GM12874 (cell line): ENCODE measurements around the gene SYNE3.

Source experiments
- CTCF ChIP-seq: IDR thresholded peaks from 2 replicates; pipeline ENCODE4 v1.5.1; 2011; ENCODE audit warnings: low read depth, mild to moderate bottlenecking, control low read depth, low read length, moderate library complexity; ENCODE audit not compliant: insufficient read depth

Gene SYNE3

DNA sequence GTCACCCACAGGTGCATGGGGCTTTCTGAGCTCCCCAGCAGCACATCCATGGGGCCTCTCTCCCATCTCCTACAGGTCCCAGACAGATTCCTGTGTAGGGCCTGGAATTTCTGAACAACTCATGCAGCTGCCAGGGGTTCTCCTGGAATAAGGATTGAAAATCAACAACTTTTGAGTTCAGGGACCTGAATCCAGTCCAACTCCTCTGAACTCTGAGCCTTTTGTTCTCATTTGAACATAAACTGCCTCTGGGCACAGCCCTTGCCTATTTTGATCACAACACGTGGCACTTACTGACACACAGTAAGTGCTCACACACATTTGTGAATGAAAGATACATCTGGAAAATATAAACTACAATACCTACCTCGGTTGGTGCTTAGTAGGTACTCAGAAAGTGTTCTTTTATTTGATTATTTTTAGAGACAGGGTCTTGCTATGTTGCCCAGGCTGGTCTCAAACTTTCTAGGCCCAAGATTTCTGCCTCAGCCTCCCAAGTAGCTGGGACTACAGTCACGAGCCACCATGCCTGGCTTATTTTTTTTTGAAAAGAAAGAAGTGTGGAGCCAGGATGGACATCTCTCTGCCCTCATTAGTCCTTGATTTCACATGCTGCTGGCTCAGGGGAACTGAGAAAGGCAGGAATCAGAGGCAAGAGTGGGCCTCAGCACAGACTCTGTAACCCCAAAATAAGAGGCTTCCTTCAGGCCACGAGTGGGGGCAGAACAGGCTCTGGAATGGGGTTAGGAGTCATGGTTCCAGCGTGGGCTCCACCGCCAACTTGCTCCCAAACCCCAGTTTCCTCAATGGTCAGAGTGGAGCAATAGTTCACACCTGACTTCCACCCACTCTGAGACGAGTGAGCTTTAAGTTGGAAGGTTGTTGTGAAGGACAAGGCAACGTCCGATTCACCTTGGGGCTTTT lies 27.0 kb downstream of the SYNE3 start:
- no peak for TF ChIP-seq CTCF

DNA sequence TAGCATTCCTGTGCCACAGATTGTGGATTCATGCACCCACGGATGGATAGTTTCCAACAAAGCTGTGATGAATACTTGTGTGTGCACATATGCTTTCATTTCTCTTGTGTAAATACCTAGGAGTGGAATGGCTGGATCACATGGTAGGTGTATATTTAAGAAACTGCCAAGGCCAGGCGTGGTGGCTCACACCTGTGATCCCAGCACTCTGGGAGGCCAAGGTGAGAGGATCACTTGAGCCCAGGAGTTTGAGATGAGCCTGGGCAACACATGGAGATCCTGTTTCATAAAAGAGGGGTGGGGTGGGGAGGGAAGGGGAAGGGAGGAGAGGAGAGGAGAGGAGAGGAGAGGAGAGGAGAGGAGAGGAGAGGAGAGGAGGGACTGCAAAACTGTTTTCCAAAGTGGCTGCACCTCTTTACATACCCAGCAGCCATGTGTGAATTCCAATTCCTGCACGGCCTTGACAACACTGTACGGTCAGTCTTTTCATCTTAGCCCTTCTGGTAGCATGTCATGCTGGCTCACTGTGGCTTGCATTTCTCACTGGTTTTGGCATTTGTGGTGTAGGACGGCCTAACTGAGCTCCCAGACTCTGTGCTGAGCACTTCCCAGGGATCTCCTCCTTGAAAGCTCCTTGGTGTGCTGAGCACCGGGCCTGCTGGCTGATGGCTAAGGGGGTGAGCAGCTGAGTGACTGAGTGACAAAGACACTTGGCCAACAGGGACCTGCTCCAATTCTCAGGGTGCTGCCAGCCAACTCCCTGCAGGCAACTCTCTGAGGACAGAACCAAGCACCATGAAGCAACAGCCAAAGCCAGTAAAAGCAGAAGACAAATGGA lies 27.9 kb downstream of the SYNE3 start:
- TF ChIP-seq CTCF = no peak

DNA sequence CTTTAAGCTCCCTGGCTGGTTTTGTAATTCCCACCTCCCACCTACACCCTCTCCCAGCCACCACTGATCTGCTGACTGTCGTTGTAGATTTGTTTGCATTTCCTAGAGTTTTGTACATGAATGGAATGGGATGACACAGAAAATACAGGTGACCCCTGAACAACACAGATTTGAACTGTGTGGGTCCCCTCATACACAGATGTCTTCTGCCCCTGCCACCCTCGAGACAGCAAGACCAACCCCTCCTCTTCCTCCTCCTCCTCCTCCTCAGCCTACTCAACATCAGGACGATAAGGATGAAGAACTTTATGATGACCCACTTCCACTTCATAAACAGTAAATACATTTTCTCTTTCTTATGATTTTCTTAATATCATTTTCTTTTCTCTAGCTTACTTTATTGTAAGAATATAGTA lies 28.8 kb downstream of the SYNE3 start:
- no peak for TF ChIP-seq CTCF

DNA sequence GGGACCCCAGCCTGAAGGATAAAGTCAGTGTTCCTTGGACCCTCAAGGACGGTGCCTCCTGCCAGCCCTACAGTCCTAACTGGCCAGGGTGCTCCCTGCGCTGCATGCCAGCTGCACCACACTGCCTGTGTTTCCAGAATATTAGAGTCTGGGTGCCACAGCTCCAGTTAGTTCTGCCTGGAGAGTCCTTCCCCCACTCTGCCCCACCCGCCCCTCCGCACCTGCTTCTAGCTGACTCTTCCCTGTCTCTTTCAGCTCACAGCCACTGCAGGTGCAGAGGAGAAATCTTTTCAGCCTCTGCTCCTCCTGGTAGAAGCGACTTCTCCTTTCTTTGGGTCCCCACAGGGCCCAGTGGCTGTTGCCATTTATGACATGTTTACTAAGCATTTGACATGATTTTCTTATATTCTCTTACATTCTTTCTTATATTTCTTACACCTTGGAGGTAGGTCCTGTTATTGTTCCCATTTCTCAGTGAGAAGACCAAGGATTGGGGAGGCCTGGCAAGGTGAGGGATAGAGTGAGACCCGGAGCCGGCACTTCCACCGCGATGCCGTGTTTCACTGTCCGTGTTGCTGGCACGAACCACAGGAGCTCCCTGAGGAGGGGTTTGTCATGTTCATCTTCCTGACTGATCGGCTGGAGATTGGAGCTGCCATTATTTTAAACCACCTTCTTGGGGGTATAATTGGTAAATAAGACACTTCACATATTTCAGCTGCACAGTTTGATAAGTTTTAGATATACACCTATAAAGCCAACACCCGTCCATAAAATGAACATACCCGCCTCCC lies 29.4 kb downstream of the SYNE3 start:
- no peak for TF ChIP-seq CTCF

GRCh38 chr14:95485222-95485819 lies 31.1 kb downstream of the SYNE3 start:
- no peak for TF ChIP-seq CTCF

GRCh38 chr14:95484296-95484695 lies 32.2 kb downstream of the SYNE3 start:
- TF ChIP-seq CTCF = no peak
